Brain microvascular endothelial cell (primary cell): ENCODE data around the gene CEP192.
A peak's percentile ranks its signal among the peaks of the same experiment; 100 is the strongest.

ENCODE experiments used
- DNase-seq: peaks from one replicate; pipeline ENCODE4 v3.0.0-alpha.2; 2020
- H3K27ac ChIP-seq: fragments of 250-450 bp; sonication (Bioruptor Pico); 2 replicates; pipeline ENCODE4 v1.5.1; 2020; ENCODE audit warnings: mild to moderate bottlenecking, moderate library complexity
- H3K27me3 ChIP-seq: fragments of 250-450 bp; sonication (Bioruptor Pico); replicated peaks from 2 replicates; pipeline ENCODE4 v1.5.1; 2020; ENCODE audit warnings: mild to moderate bottlenecking
- H3K36me3 ChIP-seq: fragments of 250-450 bp; sonication (Bioruptor Pico); replicated peaks from 2 replicates; pipeline ENCODE4 v1.5.1; 2020; ENCODE audit warnings: mild to moderate bottlenecking
- H3K4me3 ChIP-seq: 2 replicates; pipeline ENCODE4 v1.5.1; 2011; ENCODE audit warnings: low read depth, mild to moderate bottlenecking, control low read depth, low read length, moderate library complexity
- in situ Hi-C: cut with HindIII; loops from 2 replicates; pipeline ENCODE4 v1.10.0; 2017; ENCODE audit warnings: low sequenced_read_pairs, low pct_ligation_motif_present
- TF ChIP-seq, protein P1 (sequence below): IDR thresholded peaks from 2 replicates; pipeline ENCODE4 v1.5.1; 2011; ENCODE audit warnings: low read depth, mild to moderate bottlenecking, moderate library complexity, low read length, control low read depth, inconsistent platforms; ENCODE audit errors: missing control alignments

CEP192 gene

DNA sequence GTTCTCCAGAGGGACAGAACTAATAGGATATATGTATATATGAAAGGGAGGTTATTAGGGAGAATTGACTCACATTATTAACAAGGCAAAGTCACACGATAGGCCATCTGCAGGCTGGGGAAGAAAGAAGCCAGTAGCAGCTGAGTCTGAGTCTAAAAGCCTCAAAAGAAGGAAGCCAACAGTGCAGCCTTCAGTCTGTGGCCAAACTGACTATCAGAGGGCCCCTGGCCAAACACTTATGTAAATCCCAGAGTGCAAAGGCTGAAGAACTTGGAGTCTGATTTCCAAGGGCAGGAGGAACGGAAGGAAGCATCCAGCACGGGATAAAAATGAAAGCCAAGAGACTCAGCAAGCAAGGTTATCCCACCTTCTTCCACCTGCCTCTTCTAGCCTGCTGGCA lies 119.4 kb downstream of the CEP192 start:
- H3K4me3 ChIP-seq = no peak overlapping the region
- TF ChIP-seq, protein P1, sequence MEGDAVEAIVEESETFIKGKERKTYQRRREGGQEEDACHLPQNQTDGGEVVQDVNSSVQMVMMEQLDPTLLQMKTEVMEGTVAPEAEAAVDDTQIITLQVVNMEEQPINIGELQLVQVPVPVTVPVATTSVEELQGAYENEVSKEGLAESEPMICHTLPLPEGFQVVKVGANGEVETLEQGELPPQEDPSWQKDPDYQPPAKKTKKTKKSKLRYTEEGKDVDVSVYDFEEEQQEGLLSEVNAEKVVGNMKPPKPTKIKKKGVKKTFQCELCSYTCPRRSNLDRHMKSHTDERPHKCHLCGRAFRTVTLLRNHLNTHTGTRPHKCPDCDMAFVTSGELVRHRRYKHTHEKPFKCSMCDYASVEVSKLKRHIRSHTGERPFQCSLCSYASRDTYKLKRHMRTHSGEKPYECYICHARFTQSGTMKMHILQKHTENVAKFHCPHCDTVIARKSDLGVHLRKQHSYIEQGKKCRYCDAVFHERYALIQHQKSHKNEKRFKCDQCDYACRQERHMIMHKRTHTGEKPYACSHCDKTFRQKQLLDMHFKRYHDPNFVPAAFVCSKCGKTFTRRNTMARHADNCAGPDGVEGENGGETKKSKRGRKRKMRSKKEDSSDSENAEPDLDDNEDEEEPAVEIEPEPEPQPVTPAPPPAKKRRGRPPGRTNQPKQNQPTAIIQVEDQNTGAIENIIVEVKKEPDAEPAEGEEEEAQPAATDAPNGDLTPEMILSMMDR = no peak
- H3K36me3 ChIP-seq = peaks cover 23% of the 10 kb centered on the region

DNA sequence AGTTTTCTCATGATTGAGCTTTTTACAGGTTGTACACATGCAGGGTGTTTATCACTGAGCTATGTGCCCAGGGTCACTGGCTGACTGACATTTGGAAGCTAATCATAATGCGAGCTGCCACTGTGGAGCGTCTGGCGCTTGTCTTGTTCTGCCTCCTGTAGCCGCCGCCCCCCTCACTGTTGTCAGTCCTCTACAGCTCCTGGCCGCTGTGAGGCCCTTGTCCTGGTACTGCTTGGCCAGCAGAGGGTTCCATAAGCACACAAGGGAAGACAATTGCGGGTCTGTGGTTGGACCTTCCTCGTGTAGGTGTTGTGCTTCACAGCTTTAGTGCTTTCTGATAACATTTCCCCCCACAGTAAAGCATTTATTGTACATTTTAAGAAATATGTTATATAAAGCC lies 121.8 kb downstream of the CEP192 start:
- H3K27ac ChIP-seq = no peak overlapping the region
- TF ChIP-seq, protein P1 = peak; percentile 78
- H3K36me3 ChIP-seq = peaks cover 12% of the 10 kb centered on the region
- in situ Hi-C loops = no loop called here
- H3K4me3 ChIP-seq = no peak overlapping the region
- peak; percentile 58 for DNase-seq
- no peaks in the 10 kb centered on the region for H3K27me3 ChIP-seq

More for the DNA sequence above, 119.4 kb downstream of the CEP192 start:
- H3K27ac ChIP-seq = no peak overlapping the region
- in situ Hi-C loops = no loop called here
- no peak for DNase-seq
- H3K27me3 ChIP-seq = no peaks in the 10 kb centered on the region

DNA sequence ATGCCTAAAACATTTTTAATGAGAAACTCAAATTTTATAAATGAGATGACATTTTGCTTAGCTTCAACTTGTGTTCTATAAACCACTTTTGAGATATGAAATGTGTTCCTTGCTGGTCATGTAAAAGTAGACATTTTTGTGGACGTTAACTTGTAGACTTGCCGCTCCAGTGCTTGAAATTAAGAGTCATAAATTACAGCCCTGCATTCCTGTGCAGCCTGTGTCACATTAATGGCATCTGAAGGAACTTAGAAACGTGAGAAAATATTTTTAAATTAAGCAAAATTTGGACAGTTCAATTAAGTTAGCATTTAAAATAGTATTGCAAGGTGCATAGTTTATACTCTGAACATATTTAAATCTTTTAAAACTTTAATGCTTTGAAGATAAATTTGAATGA lies 129.1 kb downstream of the CEP192 start:
- Histone ChIP-seq H3K36me3 (peaks cover 10% of the 10 kb centered on the region), H3K27me3 (no peaks in the 10 kb centered on the region), H3K27ac (no peak overlapping the region), H3K4me3 (no peak overlapping the region)
- in situ Hi-C loops = no loop called here
- TF ChIP-seq, protein P1 = no peak
- no peak for DNase-seq

DNA sequence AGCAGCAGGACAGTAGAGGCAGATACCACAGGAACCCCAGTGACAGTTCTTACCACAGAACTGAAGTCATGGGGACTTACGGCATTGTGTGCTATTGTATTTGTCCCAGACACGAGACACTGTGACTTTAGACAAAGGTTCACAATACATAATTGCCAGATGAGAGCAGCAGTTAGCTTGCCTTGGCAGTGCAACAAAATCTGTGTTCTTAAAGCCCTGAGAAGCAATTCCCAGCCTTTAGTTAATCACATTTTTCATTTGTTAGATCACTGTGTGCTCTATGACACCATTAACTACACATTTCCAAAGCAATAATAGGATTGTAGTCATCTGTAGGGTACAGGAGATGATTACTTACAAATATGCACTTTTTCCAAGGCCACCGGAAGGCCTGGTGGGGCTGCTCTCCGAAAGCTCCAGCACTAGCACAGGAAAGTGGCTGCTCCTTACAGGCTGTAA lies 129.8 kb downstream of the CEP192 start:
- DNase-seq = peak; percentile 33
- H3K36me3 ChIP-seq = peaks cover 8% of the 10 kb centered on the region
- no peak overlapping the region for H3K4me3 ChIP-seq
- TF ChIP-seq, protein P1 = no peak
- no peaks in the 10 kb centered on the region for H3K27me3 ChIP-seq
- in situ Hi-C loops = no loop called here
- H3K27ac ChIP-seq = peak overlapping the region; percentile 24

DNA sequence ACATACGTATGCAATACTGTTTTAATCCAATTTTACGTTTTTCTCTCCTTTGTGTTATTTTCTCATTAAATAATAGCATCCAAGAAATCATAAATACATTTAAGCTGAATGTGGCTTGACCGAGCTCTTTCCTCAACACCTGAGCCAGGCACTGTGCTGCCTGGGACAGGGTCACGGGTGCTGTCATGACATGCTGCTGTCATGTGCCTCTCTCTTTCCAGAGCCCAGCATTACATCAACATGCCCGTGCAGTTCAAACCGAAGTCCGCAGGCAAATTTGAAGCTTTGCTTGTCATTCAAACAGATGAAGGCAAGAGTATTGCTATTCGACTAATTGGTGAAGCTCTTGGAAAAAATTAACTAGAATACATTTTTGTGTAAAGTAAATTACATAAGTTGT lies 133.2 kb downstream of the CEP192 start:
- DNase-seq = no peak
- Histone ChIP-seq H3K4me3 (no peak overlapping the region), H3K27ac (no peak overlapping the region), H3K36me3 (no peaks in the 10 kb centered on the region), H3K27me3 (no peaks in the 10 kb centered on the region)
- TF ChIP-seq, protein P1 = no peak
- in situ Hi-C loops = no loop called here

DNA sequence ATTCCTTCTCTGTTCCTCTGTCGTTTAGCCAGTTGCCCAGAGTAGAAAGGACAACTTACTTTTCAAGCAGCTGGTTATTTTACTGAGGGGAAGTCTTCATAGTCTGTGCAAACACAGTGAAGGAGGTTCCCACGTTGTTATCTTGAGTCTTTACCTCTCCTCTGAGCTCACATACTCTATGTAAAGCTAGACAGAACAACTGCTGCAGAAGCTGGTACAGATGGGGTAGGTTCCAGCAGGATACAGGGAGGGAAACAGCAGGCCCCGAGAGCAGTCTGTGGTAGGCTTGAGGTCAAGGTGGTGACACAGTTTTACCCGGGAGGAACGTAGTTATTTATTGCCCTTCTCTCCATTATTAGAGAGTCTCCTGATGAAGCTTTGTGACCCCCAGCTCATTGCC lies 134.0 kb downstream of the CEP192 start:
- Histone ChIP-seq H3K36me3 (no peaks in the 10 kb centered on the region), H3K27ac (no peak overlapping the region), H3K27me3 (no peaks in the 10 kb centered on the region), H3K4me3 (no peak overlapping the region)
- TF ChIP-seq, protein P1 = no peak
- no peak for DNase-seq
- in situ Hi-C loops = no loop called here
